ENCODE results near the gene ATXN10.

DNA sequence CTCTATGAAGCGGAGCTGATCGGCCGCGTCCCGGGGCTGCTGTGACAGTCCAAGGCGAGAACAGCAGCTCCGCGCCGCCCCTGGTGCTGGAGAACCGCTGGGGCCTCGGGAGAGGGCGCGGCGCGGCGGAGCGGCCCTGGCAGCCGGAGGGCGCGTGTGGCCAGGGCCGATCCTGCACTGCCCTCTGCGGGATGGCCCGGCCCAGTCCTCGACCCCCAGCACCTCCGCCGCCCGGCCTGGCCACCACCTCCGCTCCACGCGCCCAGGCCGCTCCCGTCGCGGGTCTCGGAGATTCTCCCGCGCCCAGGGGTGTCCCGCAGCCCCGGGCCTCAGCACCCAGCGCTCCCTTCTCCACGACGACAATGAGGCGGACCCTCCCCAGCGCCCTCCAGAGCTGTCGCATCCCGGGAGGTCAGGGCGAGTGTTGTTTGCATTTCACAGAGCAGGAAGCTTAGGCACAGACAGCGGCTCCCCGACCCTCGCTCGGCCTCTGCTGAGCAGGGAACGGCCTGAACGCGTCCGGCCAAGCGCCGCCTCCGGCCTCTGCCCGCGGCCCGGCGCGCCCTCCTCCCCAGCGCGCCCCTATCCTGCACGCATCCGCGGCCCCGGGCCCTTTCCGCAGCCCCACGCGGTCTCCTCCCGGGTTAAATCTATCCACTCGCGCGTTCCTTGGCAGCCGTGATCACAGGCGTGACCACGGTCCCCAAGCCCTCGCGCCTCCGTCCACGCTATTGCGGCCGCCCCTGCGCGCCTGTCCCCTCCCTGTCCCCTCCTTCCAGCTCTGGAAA, 195.7 kb downstream of the ATXN10 start:
- no peak for TF ChIP-seq EZH2phosphoT487 (IDR thresholded peaks at IDR 0.05; ENCODE audit: borderline replicate concordance, low read length)
- TF ChIP-seq, protein P1, sequence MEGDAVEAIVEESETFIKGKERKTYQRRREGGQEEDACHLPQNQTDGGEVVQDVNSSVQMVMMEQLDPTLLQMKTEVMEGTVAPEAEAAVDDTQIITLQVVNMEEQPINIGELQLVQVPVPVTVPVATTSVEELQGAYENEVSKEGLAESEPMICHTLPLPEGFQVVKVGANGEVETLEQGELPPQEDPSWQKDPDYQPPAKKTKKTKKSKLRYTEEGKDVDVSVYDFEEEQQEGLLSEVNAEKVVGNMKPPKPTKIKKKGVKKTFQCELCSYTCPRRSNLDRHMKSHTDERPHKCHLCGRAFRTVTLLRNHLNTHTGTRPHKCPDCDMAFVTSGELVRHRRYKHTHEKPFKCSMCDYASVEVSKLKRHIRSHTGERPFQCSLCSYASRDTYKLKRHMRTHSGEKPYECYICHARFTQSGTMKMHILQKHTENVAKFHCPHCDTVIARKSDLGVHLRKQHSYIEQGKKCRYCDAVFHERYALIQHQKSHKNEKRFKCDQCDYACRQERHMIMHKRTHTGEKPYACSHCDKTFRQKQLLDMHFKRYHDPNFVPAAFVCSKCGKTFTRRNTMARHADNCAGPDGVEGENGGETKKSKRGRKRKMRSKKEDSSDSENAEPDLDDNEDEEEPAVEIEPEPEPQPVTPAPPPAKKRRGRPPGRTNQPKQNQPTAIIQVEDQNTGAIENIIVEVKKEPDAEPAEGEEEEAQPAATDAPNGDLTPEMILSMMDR (IDR thresholded peaks at IDR 0.05; ENCODE audit: low read depth, low read length, poor library complexity, severe bottlenecking): no peak

All from DOHH2 (cell line).